HG02938 (cell line): ENCODE data around the gene TTLL13.

ENCODE experiments used
- ATAC-seq: cut with Tn5 transposase; IDR thresholded peaks from one replicate; pipeline ENCODE4 v1.9.1; 2021; ENCODE audit warnings: mild to moderate bottlenecking, moderate library complexity; ENCODE audit not compliant: unreplicated experiment

Gene TTLL13

GRCh38 chr15:90249203-90249863 lies at the start of gene TTLL13:
TSS of gene TTLL13 (plus strand) at chr15:90249556. CDS start at chr15:90250631, 1,075 bp downstream.
- no peak for ATAC-seq

- ATAC-seq = no peak
Measured at GRCh38 chr15:90200534-90201129, 48.7 kb upstream of the TTLL13 start.

- peak; percentile 65 for ATAC-seq
Measured at GRCh38 chr15:90201130-90201943, 48.0 kb upstream of the TTLL13 start, which contains the start of gene SEMA4B. TSS of gene SEMA4B (plus strand) at chr15:90201330. CDS start at chr15:90201579, 249 bp downstream.

GRCh38 chr15:90201944-90202375 lies 47.4 kb upstream of the TTLL13 start:
- no peak for ATAC-seq

- ATAC-seq = no peak
Measured at GRCh38 chr15:90202929-90203328, 46.4 kb upstream of the TTLL13 start.

GRCh38 chr15:90203473-90203872 lies 45.9 kb upstream of the TTLL13 start:
- no peak for ATAC-seq

- no peak for ATAC-seq
Measured at GRCh38 chr15:90203922-90204321, 45.4 kb upstream of the TTLL13 start.

- ATAC-seq = no peak
Measured at GRCh38 chr15:90205050-90205848, 44.1 kb upstream of the TTLL13 start.

GRCh38 chr15:90205886-90206285 lies 43.5 kb upstream of the TTLL13 start:
- ATAC-seq = no peak

- ATAC-seq = no peak
Measured at GRCh38 chr15:90207252-90207651, 42.1 kb upstream of the TTLL13 start.

GRCh38 chr15:90208356-90208755 lies 41.0 kb upstream of the TTLL13 start:
- ATAC-seq = no peak

- ATAC-seq = peak; percentile 55
Measured at GRCh38 chr15:90209591-90209990, 39.8 kb upstream of the TTLL13 start.

GRCh38 chr15:90210593-90210992 lies 38.8 kb upstream of the TTLL13 start:
- no peak for ATAC-seq

GRCh38 chr15:90211009-90211408 lies 38.3 kb upstream of the TTLL13 start:
- ATAC-seq = no peak

- no peak for ATAC-seq
Measured at GRCh38 chr15:90211440-90212143, 37.8 kb upstream of the TTLL13 start.

- ATAC-seq = no peak
Measured at GRCh38 chr15:90212221-90213098, 36.9 kb upstream of the TTLL13 start.

- no peak for ATAC-seq
Measured at GRCh38 chr15:90213122-90213817, 36.1 kb upstream of the TTLL13 start.

- ATAC-seq = no peak
Measured at GRCh38 chr15:90213818-90214204, 35.5 kb upstream of the TTLL13 start.
